Subcutaneous adipose tissue (tissue), 4 donors: ENCODE measurements around the gene ZMYND10. TPM values are rescaled to one million over a fixed set of nuclear protein-coding genes. Genes with fewer than 3 reads are reported as not detected.

Source experiments
- total RNA-seq, 4 donors: library from RNA; depleted of rRNA; stranded (reverse); fragments of >200 nt; gene quantifications; one replicate each; pipeline ENCODE4 v1.1.0, GENCODE V29; 2016
- TF ChIP-seq, protein P1 (sequence below): fragments of 450-650 bp; IDR thresholded peaks from one replicate; pipeline ENCODE4 v1.5.1; 2016; ENCODE audit warnings: low read depth, mild to moderate bottlenecking, control low read depth, antibody characterized with exemption, moderate library complexity

Gene ZMYND10
- 1 to 10 TPM in 1 of 4 donors, not detected in 3; 1.5 TPM for total RNA-seq

GRCh38 chr3:50345586-50346234 is at the start of gene ZMYND10:
Gene ZMYND10, minus strand, starts transcription at chr3:50345732. Its CDS starts 153 bp downstream, at chr3:50345579.
- TF ChIP-seq, protein P1, sequence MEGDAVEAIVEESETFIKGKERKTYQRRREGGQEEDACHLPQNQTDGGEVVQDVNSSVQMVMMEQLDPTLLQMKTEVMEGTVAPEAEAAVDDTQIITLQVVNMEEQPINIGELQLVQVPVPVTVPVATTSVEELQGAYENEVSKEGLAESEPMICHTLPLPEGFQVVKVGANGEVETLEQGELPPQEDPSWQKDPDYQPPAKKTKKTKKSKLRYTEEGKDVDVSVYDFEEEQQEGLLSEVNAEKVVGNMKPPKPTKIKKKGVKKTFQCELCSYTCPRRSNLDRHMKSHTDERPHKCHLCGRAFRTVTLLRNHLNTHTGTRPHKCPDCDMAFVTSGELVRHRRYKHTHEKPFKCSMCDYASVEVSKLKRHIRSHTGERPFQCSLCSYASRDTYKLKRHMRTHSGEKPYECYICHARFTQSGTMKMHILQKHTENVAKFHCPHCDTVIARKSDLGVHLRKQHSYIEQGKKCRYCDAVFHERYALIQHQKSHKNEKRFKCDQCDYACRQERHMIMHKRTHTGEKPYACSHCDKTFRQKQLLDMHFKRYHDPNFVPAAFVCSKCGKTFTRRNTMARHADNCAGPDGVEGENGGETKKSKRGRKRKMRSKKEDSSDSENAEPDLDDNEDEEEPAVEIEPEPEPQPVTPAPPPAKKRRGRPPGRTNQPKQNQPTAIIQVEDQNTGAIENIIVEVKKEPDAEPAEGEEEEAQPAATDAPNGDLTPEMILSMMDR: no peak

DNA sequence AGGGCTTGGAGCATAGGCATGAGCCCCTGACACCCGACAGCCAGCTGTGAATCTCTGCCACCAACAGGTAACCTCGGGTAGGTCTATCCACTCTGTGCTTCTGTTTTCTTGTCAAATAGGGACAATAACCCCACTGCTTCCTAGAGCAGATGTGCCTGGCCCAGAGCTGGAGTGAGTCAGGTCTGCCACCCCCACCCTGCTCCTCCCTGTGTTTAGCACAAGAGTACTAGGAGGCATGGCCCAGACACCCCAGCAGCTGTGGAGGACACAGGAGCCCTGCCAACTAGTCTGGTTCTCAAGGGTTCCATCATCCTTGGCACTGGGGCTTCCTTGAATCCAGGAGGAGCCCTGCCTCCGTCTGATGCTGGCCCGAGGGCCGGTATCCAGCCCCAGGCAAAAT is 47.5 kb upstream of the ZMYND10 start:
- TF ChIP-seq, protein P1: no peak

DNA sequence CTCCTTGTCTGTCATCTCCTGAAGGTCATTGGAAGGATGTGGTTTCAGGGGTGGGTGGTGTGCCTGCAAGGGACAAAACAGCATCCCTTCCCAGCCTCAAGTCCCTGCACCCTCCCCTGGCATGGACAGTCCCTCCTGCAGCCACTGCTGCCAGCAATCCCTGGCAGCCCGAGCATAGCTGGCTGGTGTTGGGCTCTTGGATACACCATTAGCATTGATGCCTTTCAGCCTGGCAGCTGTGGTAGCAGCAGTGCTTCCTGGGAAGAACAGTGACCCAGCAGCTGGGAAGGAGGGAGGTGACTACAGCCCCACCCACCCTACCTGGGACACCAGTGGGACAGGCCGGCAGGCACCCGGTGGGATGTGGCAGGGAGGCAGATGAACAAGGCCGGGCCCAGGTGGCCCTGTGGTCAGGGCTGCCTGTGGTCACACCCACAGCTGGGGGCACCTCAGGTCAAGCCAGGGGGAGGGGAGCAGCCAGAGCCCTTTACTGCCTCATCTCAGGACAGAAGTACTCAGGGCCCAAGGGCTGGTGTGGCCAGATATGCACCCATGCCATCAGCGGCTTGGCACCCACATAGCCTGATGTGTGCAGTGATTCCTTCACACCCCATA is 46.7 kb upstream of the ZMYND10 start:
- TF ChIP-seq, protein P1: no peak

DNA sequence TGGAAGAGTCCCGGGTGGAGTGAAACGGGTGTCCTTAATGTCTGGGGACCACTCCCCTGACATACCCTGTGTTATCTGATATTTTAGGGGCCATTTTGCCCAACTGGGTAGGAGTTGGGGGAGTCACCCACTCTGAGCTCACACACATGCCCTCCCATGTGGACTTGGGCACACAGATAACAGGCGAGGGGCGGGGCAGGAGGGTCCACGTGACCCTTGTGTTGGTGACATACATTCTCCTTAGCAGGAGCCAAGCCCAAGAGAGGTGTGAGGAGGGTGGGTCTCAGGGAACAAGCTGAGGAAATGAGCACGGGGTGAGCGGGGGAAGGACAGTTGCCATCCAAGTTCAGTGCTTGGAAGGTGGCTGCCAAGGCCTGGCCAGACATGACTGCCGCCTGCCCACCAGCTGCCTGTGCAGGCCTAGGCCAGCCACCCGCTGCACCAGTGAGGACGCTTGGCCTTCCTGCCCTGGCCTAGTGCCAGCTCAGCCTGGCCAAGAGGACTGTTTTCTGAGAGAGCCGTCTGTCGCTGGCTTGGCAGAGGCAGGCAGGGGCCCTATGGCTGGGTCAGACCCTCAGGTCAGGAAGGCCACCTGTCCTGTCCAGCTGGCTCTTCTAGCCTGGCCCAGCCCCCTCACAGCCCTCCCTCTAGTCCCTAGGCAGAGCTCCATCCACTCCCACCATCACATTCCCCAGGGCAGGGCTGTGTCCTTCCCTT is 45.1 kb upstream of the ZMYND10 start:
- TF ChIP-seq, protein P1: no peak

DNA sequence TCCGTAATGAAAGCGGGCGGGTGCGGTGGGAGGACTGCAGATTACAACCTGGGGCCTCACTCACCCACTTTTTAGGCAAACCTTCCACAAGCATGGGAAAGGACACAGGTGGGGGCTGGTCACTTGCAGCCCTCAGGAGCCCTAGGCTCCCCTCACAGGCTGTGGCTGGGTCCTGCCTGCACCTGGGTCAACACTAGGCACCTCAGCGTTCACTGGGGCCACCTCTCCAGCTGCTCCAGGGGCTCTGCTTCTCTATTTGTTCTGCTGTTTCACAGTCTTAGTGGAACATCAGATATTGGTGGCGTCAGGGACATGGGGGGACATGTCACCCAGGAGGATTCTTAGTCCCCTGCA is 43.9 kb upstream of the ZMYND10 start:
- TF ChIP-seq, protein P1: no peak

DNA sequence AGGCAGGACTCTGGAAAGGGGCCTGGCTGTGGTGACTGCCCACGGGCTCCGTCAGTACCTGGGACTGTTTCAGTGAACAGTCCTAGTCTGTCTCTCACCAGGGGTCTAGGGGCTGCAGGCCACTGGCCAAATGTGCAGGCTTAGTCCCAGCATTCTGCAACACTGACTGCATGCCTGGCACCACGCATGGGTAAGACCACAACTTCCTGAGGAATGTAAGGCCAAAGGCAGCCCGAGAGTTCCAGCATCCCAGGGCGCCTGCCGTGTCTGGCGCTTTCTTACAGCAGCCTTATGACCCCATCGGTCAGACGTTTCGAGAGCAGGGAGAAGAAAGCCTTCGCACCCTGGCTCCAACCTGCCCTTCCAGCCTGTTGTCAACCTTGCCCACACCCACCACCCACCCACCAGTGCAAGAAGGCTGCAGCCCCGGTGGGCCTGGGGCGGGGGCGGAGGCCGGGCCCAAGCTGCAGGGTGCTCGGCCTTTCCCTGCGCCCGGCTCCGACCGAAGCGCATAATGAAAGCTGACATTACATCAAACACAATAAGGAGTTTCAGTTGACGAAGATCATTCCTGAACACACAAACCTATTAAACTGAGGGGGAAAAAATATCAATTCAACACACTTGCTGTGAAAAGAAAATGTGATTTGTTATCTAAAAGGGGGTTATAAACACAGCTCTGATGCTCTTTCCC is 43.3 kb upstream of the ZMYND10 start:
- TF ChIP-seq, protein P1: no peak
